Globus pallidus (tissue), 1 donor: Measurements from ENCODE around the gene TSPAN12.

Experiments
- DNase-seq: peaks from one replicate; pipeline ENCODE4 v3.0.0-alpha.2; 2015; ENCODE audit warnings: low spot score

The TSPAN12 gene

GRCh38 chr7:120842121-120842621, 15.8 kb downstream of the TSPAN12 start:
- DNase-seq: no peak

DNA sequence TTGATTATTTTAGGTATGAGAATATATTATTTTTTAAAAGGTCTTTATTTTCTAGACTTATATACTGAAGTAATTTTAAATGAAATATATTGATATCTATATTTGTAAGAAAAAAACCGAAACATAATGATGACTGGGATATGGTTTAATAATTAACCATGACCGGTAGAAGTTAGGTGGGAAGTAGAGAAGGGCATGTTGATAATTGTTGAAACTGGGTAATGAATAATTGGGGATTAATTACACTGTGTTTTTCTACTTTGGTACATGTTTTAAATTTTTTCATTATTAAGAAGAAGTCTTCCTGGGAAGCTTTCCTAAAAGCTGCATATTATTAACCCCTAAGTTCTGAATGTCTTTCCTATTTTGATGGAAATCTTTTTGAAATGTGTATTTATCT, 16.3 kb downstream of the TSPAN12 start:
- no peak for DNase-seq

- no peak for DNase-seq
These were observed 19.7 kb downstream of the TSPAN12 start for GRCh38 chr7:120838281-120838682.

- no peak for DNase-seq
These were observed 20.3 kb downstream of the TSPAN12 start for GRCh38 chr7:120837599-120837998.

DNA sequence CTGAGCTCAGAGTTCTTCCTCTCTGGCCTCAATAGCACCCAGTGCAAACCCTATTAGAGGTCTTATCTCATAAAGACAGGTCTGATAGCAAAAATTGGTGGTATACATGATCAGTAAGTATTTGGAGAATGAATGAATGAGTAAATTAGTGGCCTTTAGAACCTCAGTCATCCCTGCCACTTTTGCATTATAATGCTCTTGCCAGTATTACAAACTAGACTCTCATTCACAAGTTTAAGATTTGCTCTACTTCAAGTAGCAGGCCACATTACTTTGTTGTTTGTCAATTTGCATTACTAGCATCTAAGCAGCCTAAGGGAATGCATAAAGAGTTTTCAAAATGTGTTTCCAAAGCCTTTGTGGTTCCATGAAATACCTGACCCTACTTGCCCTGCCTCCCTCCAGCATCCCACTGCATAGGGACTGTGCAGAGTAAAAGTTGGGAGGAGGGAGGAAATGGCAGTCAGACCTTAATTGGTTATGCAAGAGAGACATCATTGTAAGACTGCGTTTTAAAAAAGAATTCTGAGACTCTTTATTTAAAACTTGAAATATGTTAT, 21.3 kb downstream of the TSPAN12 start:
- no peak for DNase-seq

DNA sequence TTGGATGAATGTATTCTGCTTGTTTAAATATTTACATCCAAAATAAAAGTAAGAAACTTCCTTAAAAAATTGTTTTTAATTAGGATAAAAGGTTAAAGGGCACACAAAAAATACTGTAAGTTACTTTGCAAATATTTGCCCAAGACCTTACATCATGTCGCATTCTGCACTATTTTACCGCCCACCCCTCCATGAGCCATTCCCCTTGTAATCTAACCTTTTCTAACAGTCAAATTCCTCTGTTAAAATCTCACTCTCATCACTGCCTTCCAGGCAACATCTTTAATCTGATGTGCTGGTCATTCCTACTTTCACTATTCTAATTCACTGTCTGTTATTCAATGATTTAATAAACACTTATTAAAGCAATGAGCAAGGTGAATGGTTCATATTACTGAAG, 23.2 kb downstream of the TSPAN12 start:
- no peak for DNase-seq

- no peak for DNase-seq
These were observed 24.4 kb downstream of the TSPAN12 start for GRCh38 chr7:120833546-120833945.

DNA sequence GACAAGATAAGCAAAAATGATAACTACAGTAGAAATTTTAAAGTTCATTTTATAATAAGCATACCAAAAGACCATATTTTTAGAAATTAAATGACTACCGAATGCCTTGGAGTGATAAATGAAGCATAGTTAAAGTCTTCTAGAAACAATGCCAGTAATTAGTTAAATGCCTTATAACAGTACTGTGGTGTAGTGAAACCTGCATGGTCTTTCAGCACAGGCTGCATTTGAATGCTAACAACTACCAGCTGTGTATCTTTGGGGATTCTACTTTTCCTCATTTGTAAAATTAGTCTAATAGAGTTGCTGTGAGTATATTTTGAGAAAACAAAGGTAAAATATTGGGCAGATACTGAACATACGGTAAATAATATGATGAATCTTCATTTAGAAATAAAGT, 25.1 kb downstream of the TSPAN12 start:
- DNase-seq: no peak

GRCh38 chr7:120831260-120831659, 26.7 kb downstream of the TSPAN12 start:
- DNase-seq: no peak

GRCh38 chr7:120829487-120829886, 28.5 kb downstream of the TSPAN12 start:
- no peak for DNase-seq

GRCh38 chr7:120828528-120828927, 29.4 kb downstream of the TSPAN12 start:
- no peak for DNase-seq

- no peak for DNase-seq
These were observed 30.4 kb downstream of the TSPAN12 start for GRCh38 chr7:120827371-120828118.

DNA sequence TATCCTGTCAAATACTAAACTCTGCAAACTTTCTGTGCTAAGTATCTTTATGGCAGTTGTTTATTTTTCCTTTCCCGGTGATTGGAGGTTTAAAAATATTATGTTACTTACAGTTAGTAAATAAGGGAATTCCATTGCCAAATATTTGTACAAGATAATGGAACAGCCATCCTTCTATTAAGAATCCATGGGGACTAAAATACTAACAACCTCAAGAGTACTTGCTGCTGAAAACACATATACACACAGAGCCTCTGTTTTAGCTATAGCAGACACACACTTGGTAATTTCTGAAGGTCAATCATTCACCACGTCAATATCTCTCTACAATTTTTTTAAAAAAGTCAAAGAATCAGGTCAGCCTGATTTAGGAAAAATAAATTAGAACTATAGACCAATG, 32.4 kb downstream of the TSPAN12 start:
- no peak for DNase-seq

GRCh38 chr7:120825152-120825551, 32.8 kb downstream of the TSPAN12 start:
- DNase-seq: no peak

DNA sequence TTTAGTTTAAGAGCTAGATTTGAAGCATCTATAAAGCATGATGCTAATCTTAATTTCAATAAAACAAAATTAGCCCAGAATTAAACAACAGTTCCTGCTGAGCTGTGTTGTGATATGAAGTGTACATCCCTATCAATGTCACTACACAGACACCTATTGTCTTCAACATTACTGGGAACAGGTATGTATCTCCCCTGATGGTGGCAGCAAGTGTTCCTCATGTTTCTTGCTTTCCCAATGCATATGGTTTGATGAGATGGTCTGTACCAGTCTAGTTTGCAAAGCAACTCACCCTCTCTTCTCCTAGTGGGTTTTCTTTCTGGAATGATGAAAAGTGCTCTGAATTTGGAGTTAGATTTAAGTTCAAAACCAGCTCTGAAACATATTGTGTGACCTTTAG, 38.1 kb downstream of the TSPAN12 start:
- no peak for DNase-seq

DNA sequence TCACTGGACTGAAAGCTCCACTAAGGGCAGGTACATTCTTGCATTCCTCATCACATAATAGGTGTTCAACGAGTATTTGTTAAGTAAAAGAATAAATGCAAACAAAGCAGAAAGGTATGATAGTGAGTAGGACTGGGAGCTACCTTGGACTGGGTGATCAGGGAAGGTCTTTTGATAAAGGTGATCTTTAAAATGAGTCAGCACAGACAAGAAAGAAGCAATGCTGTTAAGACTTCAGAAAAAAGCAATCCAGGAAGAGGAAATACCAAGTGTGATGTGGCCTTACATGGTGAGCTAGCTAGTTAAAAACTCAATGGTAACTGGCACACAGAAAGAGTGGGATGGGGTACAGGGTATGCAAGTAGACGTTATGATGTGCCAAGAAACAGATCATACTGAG, 40.1 kb downstream of the TSPAN12 start:
- no peak for DNase-seq

DNA sequence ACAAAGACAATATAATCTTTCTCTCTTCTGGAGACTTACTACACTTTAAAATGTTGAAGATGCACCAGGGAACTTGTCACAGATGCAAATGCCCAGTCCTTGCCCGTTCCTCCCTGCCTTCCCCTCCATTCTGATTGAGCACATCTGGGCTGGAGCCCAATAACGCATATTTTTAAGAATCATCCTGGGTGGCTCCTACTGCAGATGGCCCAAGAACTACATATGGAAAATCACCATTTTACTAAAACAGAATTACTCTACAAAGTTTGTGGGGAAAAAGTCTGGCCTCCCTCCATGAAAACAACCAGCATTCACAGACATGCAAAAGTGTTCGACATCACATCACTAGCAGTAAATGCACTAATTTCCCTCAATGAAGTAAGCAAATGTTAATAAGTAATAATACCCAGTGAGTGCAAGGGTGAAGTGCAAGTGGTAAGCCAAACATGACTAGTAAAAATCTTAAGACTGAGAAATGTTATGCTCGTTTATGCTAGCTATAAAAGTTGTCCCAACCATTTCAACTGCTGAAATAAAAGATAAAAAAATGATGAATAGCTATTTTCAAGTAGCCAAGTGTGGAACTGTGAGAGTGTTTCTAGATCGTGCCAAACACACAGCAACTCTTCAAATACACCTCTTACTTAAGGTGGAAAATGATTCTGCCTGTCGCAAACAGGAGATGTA, 43.5 kb downstream of the TSPAN12 start:
- DNase-seq: no peak

DNA sequence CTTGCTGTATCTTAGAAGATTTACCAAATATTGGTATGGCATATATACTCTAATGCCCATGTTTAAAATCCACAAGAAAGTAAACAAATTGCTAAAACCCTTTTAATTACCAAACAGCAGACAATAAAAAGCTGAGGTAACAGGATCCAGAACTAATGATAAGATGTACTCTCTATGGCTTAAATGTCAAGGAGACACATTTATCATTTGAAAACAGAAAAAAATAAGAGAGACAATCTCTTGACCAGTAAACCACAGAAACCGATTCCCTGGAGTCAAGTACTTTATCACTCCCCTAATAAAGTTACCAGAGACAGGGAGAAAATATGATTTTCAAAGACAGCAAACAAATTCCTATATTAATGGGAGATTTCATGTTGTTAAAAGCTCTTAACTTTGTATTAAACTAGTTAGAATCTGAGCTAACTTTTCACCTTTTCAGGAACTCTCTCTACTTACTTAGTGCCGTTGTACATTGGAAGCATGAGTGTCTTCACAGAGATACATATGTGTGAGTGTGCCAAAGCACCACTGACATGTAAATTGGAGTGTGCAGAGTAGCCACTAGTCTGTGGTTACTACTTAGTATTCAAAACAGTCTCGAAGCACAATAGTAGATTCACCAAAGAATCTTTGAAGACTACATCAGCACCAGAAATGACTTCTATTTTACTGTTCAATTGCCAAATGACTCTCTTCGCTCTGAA, 44.2 kb downstream of the TSPAN12 start:
- DNase-seq: no peak

DNA sequence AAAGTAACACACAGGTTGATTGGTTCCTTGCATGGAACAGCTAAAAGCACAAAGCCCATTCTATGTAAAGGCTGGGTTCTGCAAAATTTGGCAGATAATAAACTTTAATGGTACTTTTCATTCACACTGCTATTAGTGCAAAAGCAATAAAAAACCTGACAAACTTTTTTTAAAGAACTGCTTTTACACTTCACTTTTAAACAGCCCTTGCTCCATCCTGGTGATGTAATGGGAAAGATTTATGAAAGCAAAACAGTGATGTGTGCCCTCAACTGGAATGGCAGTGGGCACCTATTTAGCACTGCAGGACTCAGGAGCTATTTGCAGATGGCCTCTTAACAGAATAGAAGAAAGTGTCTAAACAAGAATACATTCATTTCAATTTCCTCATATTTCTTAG, 44.9 kb downstream of the TSPAN12 start:
- DNase-seq: no peak

DNA sequence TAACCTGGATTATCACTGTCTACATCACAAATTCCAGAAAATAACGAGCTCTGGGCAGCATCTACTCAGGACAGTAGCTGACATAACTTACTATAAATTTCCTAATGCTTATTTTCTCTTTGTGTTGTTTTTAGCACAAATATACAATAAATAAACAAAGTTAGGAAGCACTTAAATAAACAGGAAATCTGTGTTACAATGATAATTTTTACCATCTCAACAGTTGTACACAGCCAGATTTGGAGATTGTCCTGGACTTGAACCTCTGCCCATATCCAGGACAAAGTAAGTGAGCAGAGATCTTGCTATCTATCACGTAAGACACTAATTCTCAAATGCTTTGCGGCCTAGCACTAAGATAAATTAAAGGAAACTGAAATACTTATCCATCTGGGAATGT, 48.7 kb downstream of the TSPAN12 start:
- DNase-seq: no peak

- DNase-seq: no peak
These were observed 50.6 kb downstream of the TSPAN12 start for GRCh38 chr7:120807390-120807789.

DNA sequence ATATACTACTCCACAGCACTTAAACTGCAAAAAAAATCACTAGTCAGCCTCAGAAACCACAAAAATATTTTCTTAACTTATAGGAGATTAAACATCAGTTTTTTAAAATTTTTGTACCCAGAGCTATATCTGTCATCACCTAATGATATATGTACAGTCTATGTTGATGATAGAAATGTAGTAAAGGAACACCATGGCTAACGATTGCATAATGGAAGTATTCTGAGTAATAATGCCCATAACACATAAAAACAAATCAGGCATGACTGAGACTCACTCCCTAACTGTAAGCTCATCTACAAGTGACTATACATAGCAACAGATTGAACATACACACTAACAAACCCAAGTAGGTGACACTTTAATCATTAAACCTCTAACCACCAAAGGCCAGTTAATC, 51.3 kb downstream of the TSPAN12 start:
- DNase-seq: no peak
